ENCODE results near the gene UST.
"Not testable (repeated sequence)": the region's sequence is repeated elsewhere in the genome, so short reads cannot be mapped to it uniquely, and the experiment has no call there.

The UST gene

DNA sequence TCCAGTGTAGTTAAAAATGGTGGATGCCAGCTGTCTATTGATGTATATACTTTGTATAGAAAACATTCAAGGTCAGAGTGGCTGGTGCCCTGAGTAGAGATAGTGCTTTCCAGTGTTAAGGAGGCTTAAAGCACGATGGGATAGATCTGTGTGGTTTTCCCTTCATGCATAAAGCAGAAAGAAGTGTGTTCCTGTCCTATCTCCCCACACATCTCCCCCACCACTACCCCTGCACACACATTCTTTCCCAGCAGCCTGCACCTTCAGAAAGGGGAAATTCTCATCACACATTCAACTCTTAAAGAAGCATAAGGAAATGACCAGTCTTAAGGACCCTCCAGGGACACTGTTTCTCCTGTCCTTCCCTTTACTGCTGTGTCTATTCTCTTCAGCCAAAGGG lies 349.0 kb downstream of the UST start:
- intact Hi-C loops (cut with DNase I), result no loop called here
- DNase-seq, result no peak

DNA sequence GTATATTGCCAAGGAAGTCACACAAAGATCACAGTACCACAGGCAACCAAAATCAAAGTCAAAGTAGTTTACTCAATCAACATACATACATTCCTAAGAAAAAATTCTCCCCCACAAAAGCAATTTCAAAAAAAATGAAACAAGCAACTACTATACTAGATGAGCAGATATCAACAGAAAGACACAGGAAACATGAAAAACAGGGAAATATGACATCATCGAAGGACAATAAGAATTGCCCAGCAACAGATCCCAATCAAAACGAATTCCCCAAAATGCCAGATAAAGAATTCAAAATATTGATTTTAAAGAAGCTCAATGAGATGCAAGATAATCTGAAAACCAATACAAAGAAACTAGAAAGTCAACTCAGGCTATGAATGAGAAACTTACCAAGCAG lies 351.0 kb downstream of the UST start:
- no peak for DNase-seq
- intact Hi-C loops (cut with DNase I), result no loop called here

DNA sequence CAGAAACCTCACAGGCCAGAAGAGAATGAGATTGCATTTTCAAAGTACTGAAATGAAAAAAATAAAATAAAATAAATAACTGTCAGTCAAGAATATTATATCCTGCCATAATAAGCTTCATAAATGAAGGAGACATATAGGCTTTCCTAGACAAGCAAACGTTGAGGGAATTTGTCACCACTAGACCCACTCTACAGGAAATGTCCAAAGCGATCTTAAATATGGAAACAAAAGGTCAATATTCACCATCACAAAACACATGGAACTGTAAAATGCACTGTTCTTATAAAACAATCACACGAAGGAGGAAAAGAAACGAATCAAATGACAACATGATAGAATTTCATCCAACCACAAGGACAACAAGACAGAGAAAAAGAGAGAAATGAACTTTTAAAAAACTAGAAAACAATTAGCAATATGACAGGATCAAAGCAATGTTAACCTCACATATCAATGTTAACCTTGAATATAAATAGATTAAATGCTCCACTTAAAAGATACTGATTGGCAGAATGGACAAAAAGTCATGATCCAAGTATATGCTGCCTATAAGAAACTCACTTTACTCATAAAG lies 352.0 kb downstream of the UST start:
- intact Hi-C loops (cut with DNase I), result no loop called here
- DNase-seq, result no peak

DNA sequence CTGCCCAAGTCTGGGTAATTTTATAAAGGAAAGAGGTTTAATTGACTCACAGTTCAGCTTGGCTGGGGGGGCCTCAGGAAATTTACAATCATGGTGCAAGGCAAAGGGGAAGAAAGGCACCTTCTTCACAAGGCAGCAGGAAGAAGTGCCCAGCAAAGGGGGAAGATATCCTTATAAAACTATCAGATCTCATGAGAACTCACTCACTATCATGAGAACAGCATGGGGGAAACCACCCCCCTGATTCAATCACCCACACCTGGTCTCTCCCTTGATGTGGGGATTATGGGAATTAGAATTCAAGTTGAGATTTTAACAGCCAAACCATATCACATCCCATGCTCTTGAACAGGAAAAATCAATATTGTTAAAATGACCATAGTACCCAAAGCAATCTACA lies 355.5 kb downstream of the UST start:
- DNase-seq, result no peak
- intact Hi-C loops (cut with DNase I), result no loop called here

DNA sequence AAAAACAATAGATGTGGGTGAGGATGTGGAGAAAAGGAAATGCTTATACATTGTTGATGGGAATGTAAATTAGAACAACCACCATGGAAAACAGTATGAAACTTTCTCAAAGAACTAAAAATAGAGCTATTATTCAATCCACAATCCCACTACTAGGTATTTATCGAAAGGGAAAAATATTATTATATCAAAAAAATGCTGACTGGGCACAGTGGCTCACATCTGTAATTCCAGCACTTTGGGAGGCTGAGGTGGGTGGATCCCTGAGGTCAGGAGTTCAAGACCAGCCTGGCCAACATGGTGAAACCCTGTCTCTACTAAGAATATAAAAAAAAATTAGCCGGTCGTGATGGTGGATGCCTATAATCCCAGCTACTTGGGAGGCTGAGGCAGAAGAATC lies 357.1 kb downstream of the UST start:
- DNase-seq; intact Hi-C loops (cut with DNase I): not testable (repeated sequence)

DNA sequence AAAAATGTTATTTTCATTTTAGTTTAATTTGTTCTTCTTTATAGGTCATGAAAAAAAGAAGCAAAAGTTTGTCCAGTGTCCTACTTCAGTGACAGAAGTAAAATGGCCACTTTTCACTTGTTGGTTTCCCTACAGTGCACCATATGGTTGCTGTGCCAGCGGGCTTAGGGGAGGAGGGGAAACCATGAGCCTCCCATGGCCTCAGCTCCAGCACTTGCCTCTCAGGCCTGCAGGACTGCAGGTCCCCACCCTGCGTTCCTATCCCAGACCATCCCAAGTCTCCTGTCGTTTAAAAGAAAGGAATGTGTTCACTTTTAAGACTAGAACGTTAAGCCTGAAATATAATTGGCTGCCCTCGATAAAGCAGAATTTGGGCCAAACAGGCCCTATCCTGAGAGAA lies 360.7 kb downstream of the UST start:
- DNase-seq, result no peak

DNA sequence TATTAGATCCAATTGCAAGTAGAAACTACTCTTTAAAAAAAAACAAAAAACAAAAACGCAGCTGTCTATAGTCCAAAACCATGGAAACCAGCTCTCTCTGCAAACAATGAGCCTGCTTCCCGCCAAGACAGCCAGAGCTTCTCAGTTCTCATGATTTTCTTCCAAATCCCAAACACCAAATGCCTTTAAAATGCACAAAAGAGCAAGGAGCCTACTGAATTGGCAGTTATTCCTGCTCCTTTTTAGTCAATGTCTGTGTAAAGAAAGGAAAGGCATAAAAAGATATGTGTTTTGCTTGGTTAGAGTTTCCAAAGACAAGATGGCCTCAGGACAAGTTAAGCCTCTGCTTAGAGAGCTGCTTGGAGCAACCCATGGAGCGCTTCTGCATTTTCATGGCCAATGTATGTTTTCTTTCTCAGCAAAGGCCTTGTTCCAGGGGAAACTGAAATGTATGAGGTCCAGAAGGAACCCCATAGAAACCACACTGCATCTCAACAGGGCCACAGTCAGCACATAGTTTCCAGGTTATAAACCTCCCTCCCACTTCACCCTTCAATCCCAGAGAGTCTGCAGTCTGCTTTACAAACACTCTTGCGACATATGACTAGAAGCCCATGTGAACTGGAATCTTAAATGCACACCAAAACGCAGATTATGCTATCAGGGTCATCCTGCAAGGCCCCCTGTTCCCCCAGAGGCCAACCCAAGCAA lies 361.4 kb downstream of the UST start:
- intact Hi-C loops (cut with DNase I), result no loop called here
- DNase-seq, result peak in 6 of 42 donors; percentile 15 to 44 (median 28)

More for the DNA sequence above, 360.7 kb downstream of the UST start:
- intact Hi-C loops (cut with DNase I), result no loop called here

DNA sequence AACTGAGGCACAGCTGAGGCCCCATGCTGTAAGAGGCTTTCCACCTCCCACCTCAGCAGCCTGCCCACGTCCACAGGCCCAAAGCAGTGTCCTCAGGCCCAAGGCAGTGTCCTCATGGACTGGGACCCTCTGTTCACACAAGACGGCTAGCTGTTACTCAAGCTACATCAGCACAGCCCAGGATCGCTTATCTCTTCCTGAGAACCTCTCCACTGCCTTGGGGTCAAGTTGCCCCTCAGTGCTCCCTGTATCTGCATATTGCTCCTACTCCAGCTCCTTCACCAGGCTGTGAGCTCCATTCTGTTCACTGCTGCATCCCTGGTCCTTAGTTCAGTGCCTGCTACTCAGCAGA lies 361.9 kb downstream of the UST start:
- intact Hi-C loops (cut with DNase I), result no loop called here
- no peak for DNase-seq

DNA sequence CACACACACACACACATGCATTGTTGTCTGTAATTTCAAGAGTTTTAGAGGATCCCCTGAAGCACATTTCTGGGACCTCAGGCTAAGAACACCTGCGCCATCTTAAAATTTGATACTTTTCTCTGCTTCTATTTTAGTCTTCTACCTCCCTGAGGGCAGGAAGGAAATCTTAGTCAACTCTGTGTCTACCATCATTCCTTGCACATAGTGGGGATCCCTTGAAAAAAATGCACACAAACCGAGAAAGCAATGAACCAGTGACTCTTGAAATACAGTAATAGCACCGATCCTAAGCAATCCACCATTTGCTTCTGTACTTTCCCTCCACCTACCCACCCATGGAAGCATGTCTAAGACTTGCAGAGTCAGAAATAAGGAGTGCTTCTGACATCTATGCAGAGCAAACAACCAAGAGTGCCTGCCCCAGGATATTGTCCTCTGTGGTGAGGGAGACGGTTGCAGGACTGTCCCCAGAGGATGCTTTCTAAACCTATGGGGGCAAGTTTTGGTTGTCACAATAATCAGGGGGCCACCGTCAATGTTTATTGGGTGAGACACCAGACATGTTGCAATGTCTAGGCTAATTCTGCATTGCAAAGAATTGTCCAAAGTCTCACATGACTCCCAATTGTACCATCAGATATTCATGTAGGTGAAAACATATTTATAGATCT lies 362.7 kb downstream of the UST start:
- intact Hi-C loops (cut with DNase I), result no loop called here
- no peak for DNase-seq

DNA sequence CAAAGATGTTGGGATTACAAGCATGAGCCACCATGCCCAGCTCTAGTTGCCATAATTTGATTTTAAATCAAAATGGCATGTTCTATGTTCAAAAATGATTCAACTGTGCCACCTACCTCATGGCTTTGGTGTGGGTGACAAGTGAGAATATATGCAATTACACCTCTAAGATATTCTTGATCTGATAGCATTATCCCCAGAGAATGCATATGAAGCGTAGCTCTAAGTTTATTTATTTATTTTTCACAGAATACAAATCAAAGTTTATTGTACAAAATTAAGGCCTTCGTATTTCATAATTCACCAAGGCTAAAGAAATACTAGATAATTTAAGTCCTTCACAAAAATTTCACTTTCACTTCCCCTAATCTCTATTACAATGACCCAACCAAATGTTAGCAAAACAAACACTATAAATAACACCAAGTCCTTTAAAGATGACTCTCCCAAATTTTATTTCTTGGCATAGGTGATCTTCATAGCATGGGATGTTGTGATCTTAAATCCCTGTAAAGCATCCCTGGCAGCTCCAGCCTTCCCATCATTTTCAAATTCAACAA lies 364.8 kb downstream of the UST start:
- intact Hi-C loops (cut with DNase I), result no loop called here
- DNase-seq, result no peak

DNA sequence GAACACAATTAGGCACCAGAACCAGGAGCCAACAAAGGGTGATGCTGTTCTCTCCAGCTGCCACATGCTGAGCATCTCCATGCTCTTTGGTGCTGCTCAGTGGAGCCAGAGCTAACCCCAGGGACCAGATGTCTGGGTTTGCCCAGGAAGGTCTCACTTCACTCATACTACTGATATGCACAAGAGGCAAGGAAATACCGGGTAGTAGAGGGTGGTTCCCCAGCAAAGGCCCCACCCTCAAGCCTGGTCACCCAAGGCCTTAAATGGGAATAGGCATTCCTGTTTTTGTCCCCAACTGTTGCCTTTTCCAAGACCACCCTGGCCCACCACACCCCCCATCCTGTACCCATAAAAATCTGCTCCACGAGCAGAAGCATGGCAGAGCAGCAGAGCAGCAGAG lies 366.1 kb downstream of the UST start:
- no peak for DNase-seq
- intact Hi-C loops (cut with DNase I), result no loop called here

DNA sequence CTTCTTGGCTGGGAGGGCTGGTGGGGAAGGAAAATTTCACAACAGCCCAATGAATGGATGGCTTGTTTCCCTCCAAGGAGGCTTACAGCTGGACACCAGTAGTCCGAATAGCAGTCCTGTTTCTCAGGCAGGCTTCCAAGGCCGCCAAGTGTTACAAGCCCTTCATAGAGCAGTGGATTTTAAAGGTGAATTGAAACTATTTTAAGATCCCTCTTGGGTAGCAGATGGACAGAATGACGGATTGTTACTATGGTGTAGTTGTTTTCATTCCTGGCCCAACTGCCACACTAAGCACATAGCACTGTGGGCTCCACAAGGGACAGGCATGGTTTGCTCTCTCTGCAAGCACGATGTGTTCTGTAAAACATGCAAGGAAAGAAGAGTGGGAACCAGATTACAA lies 367.3 kb downstream of the UST start:
- intact Hi-C loops (cut with DNase I), result no loop called here
- peak in 37 of 42 donors; percentile 13 to 78 (median 47) for DNase-seq

DNA sequence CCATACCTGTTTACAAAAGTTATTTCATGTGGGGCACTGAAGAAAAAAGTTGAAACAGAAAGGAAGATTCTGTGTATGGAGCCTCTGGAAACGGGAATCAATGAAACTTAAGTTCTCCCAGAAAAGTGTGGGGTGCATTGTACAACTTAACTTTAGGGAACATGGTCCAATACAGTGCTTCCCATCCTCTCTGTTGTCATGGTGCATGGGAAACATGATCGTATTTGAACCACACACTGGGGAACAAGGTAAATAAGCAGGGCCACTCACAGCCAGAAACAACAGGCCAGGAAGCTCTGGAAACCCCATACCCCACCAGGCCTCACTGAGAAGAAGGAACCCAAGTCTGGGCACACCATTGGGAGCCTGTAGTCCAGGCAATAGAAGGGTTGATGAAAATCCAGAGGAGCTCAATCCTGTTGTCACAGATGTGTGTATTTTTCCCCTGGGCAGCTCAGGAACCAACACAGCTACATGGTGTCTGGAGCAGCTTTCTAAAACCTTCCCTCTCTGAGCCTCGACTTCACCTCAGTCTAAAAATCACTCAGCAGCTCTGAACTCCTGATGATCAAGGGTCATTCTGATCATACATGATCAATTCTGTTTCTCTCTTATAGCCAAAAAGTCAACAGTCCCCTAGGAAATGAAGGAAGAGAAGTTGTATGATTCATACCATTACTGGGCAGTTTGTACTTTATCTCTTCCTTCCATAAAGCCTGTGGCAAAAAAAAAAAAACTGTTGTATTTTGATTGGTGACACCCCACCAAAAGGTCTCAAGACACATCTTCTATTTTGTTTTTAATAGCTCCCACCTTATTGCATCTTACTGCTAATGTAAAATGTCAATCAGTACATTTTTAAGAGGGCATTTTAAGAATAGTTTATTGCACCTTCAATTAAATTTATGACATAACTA lies 372.2 kb downstream of the UST start:
- intact Hi-C loops (cut with DNase I), result no loop called here
- no peak for DNase-seq

DNA sequence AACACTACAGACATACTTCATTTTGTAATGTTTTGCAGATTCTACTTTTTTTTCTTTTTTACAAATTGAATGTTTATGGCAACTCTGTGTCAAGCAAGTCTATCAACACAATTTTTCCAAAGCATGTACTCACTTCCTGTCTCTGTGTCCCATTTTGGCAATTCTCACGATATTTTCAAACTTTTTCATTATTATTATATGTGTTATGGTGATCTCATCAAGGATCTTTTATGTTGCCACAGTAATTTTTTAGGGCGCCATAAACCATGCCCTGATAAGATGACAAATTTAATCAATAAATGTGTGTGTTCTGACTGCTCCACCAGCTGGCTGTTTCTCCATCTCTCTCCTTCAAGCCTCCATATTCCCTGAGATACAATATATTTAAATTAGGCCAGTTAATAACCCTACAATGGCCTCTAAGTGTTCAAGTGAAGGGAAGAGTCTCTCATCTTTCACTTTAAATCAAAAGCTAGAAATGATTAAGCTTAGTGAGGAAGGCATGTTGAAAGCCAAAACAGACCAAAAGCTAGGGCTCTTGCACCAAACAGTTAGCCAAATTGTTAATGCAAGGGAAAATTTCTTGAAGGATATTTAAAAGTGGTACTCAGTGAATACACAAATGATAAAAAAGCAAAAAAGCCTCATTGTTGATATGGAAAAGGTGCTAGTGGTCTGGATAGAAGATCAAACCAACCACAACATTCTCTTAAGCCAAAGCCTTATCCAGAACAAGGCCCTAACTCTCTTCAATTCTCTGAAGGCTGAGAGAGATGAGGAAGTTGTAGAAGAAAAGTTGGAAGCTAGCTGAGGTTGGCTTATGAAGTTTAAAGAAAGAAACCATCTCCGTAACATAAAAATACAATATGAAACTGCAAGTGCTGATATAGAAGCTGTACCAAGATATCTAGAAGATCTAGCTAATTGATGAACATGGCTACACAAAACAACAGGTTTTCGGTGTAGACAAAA lies 376.3 kb downstream of the UST start:
- intact Hi-C loops (cut with DNase I), result no loop called here
- no peak for DNase-seq

DNA sequence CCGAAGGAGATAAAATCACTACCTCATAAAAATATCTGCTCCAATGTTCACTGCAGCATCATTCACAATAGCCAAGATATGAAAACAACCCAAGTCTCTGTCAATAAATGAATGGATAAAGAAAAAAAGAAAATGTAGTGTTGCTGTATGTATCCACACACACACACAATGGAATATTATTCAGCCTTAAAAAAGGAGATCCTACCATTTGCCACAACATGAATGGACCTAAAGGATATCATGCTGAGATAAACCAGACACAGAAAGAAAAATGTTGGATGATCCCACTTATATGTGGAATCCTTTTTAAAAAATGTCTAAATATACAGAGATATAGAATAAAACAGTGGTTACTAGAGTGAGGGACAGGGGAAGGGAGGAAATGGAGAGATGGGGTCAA lies 378.5 kb downstream of the UST start:
- intact Hi-C loops (cut with DNase I), result no loop called here

More for the DNA sequence above, 378.5 kb downstream of the UST start:
- no peak for DNase-seq

All from head of caudate nucleus (tissue), 42 donors.